GM21723 (cell line): Measurements from ENCODE around the gene DNM3.
A peak's percentile ranks its signal among the peaks of the same experiment; 100 is the strongest.

ENCODE experiments used
- ATAC-seq: cut with Tn5 transposase; IDR thresholded peaks from one replicate; pipeline ENCODE4 v1.9.1; 2021; ENCODE audit warnings: mild to moderate bottlenecking, moderate library complexity; ENCODE audit not compliant: unreplicated experiment

Gene DNM3

GRCh38 chr1:172442404-172442803 is 601.1 kb downstream of the DNM3 start:
- ATAC-seq, result no peak

DNA sequence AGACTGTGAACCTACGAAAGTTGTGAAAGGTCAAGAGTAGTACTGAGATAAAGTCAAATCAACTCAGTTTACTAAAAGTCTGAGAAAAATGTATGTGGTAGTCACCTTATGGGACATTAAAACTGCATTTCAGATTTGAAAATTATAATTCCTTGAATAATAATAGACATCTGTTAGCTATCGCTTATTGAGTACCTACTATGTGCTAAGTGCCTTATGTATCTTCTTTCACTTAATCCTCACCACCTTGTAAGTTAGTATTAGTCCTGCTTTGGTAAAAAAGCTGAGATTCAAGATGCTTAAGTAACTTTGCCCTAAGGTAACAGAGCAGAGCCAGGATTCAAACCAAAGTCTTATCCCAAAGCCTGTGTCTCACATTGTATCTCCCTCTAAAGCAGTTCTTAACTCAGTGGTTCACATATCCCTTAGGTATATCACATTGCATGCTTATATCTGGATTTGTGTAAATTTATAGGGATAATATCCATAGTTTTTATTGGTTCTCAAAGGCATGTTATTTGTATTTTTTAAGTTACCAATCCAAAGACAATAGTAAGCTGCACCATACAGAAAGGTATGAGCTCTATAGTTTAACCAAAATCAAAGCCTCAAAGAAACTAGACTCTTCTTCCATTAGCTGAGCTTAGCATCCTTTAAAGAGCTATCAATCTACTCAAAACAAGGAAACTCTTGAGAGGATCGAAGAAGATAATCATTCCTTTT is 601.7 kb downstream of the DNM3 start:
- no peak for ATAC-seq

- peak; percentile 100 for ATAC-seq
These were observed 602.6 kb downstream of the DNM3 start, which contains the start of gene PIGC for GRCh38 chr1:172443666-172444453. TSS of gene PIGC (minus strand) at chr1:172444069. CDS start at chr1:172442622, 1,447 bp downstream.

GRCh38 chr1:172446547-172446946 is 605.2 kb downstream of the DNM3 start:
- no peak for ATAC-seq

GRCh38 chr1:172447641-172448040 is 606.3 kb downstream of the DNM3 start:
- no peak for ATAC-seq

GRCh38 chr1:172448995-172449584 is 607.8 kb downstream of the DNM3 start:
- ATAC-seq, result no peak

- peak; percentile 90 for ATAC-seq
These were observed 608.6 kb downstream of the DNM3 start for GRCh38 chr1:172449585-172450523.

- no peak for ATAC-seq
These were observed 609.2 kb downstream of the DNM3 start for GRCh38 chr1:172450524-172450885.

DNA sequence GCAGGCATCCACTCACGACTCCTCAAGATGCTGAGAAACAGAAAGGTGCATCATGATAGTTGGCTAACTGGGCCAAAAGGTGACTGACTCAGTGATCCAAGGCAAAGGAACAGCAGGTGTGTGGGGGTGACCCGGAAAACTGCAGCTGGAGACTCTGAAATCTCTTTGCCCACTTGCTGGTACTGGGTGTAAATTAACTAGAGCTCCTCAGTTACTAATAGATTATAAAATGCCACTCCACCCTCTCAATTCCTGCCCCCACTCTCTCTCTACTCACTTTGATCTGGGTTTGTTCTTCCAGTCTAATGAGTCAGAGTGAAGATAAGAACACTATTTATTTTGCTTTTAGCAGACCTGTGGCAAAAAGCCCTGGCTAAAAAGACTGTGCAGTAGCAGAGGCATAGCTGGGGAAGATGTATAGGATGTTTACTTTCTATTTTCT is 609.7 kb downstream of the DNM3 start:
- no peak for ATAC-seq

DNA sequence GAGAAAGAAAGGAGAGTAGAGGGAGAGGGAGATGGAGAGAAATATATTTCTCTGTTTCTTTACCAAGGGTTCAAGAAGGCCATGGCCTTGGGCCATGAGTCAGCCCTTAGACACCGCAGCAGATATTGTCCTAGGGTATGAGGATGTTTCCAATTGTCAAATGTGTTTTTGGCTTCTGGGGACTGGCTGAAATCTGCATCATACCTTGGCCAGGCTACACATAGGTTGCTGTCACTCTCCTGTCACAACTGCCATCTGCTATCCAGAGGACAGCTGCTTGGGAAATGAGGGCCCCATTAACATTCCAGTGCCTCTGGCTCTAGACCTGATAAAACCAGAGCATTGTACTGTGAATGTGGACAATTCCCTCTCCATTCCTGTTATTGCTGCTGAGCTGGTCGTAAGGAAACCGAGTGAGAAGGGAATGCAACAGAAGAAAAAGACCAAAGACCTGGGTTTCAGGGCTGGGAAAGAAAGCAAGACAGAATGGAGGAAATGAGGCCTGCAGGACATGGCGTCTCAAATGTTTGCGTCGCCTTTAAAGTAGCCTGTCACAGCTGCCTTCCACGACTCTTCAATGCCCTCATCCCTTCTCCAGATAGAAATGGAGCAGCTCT is 611.3 kb downstream of the DNM3 start:
- ATAC-seq, result no peak

DNA sequence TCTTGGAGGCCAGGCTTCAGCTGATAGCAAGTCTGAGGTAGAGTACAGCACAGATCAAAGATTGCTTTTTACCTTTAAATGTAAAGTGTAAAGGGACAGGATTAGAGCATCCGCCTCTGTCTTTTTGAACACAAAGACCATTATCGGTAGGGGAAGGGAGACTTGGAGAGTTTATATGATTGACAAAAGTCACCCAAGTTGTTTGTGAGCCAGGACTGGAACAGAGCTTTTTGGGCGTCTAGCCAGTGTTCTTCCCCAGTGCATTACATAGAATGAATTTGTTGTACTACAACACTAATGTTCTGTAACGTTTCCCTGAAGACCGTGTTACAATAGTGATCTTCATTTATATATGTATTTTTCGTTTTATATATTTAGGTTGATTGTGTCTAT is 611.9 kb downstream of the DNM3 start:
- ATAC-seq, result no peak

DNA sequence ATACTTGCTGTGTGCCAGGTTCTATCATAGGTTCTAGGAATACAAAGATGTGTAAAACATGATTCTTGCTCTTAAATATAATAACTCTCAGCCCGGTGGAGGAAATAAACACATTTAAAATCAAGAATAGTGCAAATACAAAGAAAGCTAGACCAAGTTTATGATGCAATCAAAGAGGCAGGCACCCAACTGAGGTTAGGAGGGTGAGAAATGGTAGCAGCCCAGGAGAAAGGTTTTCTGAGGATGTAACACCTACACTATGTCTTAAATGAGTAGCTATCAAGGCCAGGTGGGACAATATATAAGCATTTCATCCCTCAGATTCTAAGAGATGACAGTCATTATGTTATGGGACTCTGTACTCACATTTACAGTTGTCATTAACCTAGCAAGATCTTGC is 612.3 kb downstream of the DNM3 start:
- ATAC-seq, result no peak

- no peak for ATAC-seq
These were observed 614.2 kb downstream of the DNM3 start for GRCh38 chr1:172455451-172455850.

GRCh38 chr1:172456344-172456769 is 615.1 kb downstream of the DNM3 start:
- ATAC-seq, result no peak

DNA sequence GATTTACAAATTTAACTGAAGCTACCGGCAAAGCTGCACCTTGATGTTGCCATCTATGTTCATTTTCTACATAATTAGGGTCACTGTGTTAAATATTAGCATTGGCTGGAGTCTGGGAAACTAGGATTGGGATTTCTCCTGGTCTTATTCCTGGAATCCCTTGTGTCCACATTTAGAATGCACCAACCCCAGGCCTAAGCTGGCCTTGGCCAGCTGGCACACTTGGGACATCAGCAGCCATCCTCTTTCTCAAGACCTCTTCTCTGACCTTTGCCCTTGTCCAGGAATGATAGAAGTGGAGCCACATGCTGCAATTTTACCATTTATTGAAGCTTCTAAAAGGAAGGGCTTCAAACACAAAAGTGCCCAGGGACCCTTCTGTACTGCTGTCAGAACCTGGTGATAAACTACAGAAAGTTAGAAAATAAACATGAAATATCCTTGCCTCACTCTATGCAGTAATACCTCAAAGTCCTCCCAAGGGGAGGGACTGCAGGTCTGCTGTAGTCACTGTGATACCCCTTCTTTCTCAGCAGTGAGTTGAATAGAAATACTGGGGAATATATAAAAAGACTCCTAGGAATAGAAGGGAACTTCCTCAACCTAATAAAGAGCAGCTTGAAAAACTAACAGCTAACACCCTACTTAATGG is 616.3 kb downstream of the DNM3 start:
- ATAC-seq, result no peak

DNA sequence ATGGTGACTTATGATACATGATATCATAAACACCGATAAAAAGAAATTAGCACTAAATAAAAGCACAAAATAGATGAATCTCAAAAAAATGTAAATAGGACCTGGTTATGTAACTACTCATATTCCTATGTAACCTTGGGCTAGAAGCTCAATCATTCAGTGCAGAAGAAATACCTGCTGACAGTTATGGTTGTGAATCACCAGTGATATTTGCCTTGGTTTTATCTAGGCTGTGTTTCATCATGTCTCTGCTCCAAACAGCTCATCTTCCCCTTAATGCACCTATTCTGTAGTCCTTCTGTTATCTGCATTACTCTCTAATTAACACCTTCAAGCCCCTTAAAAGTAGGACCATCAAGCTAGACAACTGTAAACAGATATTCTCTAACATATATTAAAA is 618.9 kb downstream of the DNM3 start:
- ATAC-seq, result no peak

- no peak for ATAC-seq
These were observed 619.6 kb downstream of the DNM3 start for GRCh38 chr1:172460887-172461315.
